NB4 (cell line): ENCODE data around the gene DENND1B.

ENCODE experiments used
- DNase-seq: peaks from one replicate; pipeline ENCODE4 v3.0.0; 2010; ENCODE audit warnings: low read depth
- H3K4me3 ChIP-seq: one replicate; pipeline ENCODE4 v1.5.1; 2011; ENCODE audit warnings: mild to moderate bottlenecking, low read depth, low read length, moderate library complexity
- CTCF ChIP-seq: IDR thresholded peaks from one replicate; pipeline ENCODE4 v1.5.1; 2012; ENCODE audit warnings: low read depth, low read length
- MAX ChIP-seq: IDR thresholded peaks from 2 replicates; pipeline ENCODE4 v1.6.1; 2011; ENCODE audit warnings: low read depth, low read length
- MYC ChIP-seq: IDR thresholded peaks from 2 replicates; pipeline ENCODE4 v1.6.1; 2011; ENCODE audit warnings: low read depth, low read length
- POLR2A ChIP-seq: IDR thresholded peaks from 2 replicates; pipeline ENCODE4 v1.6.1; 2011; ENCODE audit warnings: mild to moderate bottlenecking; ENCODE audit not compliant: insufficient read length; ENCODE audit errors: extremely low read depth

The DENND1B gene

GRCh38 chr1:197480446-197480845 lies 294.8 kb downstream of the DENND1B start:
- no peak for DNase-seq
- TF ChIP-seq CTCF: no peak
- no peak for TF ChIP-seq MAX
- TF ChIP-seq MYC: no peak
- no peak for TF ChIP-seq POLR2A
- H3K4me3 ChIP-seq: no peak overlapping the region

GRCh38 chr1:197472141-197472540 lies 303.1 kb downstream of the DENND1B start:
- TF ChIP-seq POLR2A (no peak), MYC (no peak), CTCF (no peak), MAX (no peak)
- H3K4me3 ChIP-seq: no peak overlapping the region
- no peak for DNase-seq

GRCh38 chr1:197471248-197471985 lies 303.9 kb downstream of the DENND1B start:
- no peak for TF ChIP-seq MAX
- TF ChIP-seq CTCF: no peak
- no peak overlapping the region for H3K4me3 ChIP-seq
- no peak for DNase-seq

- H3K4me3 ChIP-seq: no peak overlapping the region
- no peak for DNase-seq
- TF ChIP-seq POLR2A (no peak), CTCF (no peak), MYC (no peak), MAX (no peak)
These were observed 304.9 kb downstream of the DENND1B start for GRCh38 chr1:197470330-197470729.

GRCh38 chr1:197469620-197470210 lies 305.6 kb downstream of the DENND1B start:
- DNase-seq: peak; percentile 81
- TF ChIP-seq CTCF (no peak), POLR2A (no peak), MYC (peak; percentile 58; the same call in 1 of the 2 replicates), MAX (peak; percentile 55; the same call in 1 of the 2 replicates)
- no peak overlapping the region for H3K4me3 ChIP-seq
